ENCODE data around the gene CCDC192. TPM values are rescaled to one million over a fixed set of nuclear protein-coding genes. Genes with fewer than 3 reads are reported as not detected.

The CCDC192 gene
- total RNA-seq, 1 donor from 2014 or later: not detected

DNA sequence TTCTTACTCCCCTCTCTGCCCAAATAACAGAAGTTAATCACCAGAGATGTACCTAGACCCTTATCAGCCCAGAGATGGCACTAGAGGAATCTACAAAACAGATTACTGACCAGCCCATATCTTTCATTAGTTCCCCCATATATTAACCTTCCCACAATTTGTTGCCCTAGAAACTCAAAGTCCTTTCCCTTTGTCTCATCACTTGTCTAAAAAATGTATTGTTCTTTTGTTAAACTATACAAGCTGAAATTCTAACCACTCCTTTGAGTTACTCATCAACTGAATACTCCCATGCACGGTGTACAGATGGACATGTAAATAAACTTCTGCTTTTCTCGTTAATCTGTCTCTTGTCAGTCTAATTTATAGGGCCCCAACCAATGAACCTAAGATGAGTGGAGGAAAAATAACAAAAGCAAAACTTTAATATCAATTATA, 130.9 kb downstream of the CCDC192 start:
- intact Hi-C loops (cut with DNase I): no loop called here
- Histone ChIP-seq H3K9me3 (no peaks in the 10 kb centered on the region), H3K4me1 (no peaks in the 10 kb centered on the region), H3K27ac (no peak overlapping the region), H3K4me3 (no peak overlapping the region), H3K36me3 (no peaks in the 10 kb centered on the region), H3K27me3 (no peaks in the 10 kb centered on the region)
- DNase-seq (ENCODE audit: low spot score in 2 of 2): no peak
- TF ChIP-seq, protein P1, sequence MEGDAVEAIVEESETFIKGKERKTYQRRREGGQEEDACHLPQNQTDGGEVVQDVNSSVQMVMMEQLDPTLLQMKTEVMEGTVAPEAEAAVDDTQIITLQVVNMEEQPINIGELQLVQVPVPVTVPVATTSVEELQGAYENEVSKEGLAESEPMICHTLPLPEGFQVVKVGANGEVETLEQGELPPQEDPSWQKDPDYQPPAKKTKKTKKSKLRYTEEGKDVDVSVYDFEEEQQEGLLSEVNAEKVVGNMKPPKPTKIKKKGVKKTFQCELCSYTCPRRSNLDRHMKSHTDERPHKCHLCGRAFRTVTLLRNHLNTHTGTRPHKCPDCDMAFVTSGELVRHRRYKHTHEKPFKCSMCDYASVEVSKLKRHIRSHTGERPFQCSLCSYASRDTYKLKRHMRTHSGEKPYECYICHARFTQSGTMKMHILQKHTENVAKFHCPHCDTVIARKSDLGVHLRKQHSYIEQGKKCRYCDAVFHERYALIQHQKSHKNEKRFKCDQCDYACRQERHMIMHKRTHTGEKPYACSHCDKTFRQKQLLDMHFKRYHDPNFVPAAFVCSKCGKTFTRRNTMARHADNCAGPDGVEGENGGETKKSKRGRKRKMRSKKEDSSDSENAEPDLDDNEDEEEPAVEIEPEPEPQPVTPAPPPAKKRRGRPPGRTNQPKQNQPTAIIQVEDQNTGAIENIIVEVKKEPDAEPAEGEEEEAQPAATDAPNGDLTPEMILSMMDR (IDR thresholded peaks at IDR 0.05): no peak

DNA sequence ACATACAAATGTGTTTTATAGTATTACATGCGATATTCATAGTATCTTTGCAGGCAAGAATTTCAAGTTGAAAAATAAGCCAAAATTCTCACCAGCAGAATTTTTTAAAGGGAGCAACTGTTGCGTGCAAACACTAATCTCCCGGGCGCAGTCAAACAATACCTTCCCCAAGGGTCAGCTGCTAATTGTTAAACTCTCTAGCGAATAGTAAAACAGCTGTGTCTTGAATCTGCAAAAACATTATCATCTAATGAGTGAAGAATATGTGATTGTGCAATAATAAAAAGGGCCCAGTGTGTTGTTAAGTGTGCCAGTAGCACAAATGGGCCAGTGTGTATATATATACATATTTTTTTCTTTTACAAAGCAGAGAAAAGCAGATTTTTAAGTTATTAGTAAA, 131.4 kb downstream of the CCDC192 start:
- intact Hi-C loops (cut with DNase I): no loop called here
- Histone ChIP-seq H3K9me3 (no peaks in the 10 kb centered on the region), H3K4me1 (no peaks in the 10 kb centered on the region), H3K36me3 (no peaks in the 10 kb centered on the region), H3K4me3 (no peak overlapping the region), H3K27me3 (no peaks in the 10 kb centered on the region), H3K27ac (no peak overlapping the region)
- DNase-seq (ENCODE audit: low spot score in 2 of 2): no peak
- TF ChIP-seq, protein P1 (IDR thresholded peaks at IDR 0.05): no peak

DNA sequence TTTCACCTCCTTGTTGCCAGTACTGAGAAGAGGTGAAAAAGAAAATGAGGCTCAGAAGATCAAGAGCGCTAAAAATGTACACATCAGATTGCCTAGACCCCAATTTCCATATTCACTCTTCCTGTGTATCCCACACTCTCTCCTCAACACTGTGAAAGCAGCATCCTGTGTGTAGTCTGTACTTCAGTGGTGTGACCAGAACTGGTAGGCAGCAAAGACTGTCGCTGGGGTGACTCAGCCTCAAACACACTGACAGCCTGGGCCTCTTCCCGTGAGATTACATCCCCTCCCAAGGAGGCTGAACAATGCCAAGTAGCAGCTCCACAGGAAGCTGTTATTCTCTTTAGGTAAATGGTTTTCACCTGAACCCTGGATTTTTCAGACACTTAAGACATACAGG, 135.5 kb downstream of the CCDC192 start:
- intact Hi-C loops (cut with DNase I): no loop called here
- TF ChIP-seq, protein P1 (IDR thresholded peaks at IDR 0.05): no peak
- Histone ChIP-seq H3K9me3 (no peaks in the 10 kb centered on the region), H3K27me3 (no peaks in the 10 kb centered on the region), H3K4me3 (no peak overlapping the region), H3K4me1 (no peaks in the 10 kb centered on the region), H3K27ac (no peak overlapping the region), H3K36me3 (no peaks in the 10 kb centered on the region)
- DNase-seq (ENCODE audit: low spot score in 2 of 2): no peak

DNA sequence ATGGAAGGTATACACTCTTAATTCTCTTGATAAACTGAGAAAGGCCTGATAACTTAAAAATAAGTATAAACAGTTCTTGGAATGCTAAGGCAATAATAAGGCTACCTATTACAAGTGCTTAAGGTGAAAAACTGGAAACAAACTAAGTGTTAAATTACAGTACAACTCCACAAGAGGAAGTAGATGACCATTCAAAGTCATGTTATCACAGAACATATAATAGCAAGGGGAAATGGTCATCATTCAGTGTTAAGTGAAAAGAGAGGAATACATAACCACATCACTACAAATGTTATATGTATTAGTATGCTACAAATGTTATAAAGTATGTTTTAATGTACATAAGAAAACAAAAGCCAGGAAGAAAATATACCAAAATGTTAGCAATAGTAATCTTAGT, 135.9 kb downstream of the CCDC192 start:
- Histone ChIP-seq H3K27ac (no peak overlapping the region), H3K4me3 (no peak overlapping the region), H3K9me3 (no peaks in the 10 kb centered on the region), H3K27me3 (no peaks in the 10 kb centered on the region), H3K36me3 (no peaks in the 10 kb centered on the region), H3K4me1 (no peaks in the 10 kb centered on the region)
- DNase-seq (ENCODE audit: low spot score in 2 of 2): no peak
- intact Hi-C loops (cut with DNase I): no loop called here
- TF ChIP-seq, protein P1 (IDR thresholded peaks at IDR 0.05): no peak

DNA sequence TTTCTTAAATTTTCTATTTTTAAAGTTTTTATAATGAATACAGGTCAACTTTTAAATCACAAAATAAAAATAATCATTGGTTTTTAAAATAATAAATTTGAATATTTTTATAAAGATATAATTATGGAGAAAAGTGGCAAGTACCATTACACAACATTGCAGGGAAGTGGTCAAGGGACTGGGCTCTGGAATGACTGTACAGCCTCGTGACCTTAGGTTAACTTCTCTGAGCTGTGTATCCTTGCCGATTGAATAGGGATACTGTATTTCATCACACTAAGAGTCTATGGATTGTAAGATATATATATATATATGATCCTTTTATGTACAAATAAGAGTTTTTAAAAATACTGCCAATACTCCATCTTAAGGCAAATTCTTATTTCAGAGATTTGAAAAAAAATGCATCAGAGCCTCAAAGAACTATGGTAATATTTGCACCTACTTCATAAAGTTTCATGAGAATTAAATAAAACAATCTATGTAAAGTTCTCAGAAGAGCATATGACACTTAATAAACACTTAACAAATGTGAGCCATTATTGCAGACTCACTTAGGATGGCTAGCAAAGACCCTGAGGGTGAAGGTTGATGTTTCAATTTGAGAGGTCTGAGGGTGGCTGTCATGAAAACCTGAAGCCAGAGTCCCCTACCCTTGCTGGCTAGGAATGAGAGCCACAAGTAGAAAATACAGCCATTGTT, 136.5 kb downstream of the CCDC192 start:
- Histone ChIP-seq H3K36me3 (no peaks in the 10 kb centered on the region), H3K4me3 (no peak overlapping the region), H3K4me1 (no peaks in the 10 kb centered on the region), H3K9me3 (no peaks in the 10 kb centered on the region), H3K27ac (no peak overlapping the region), H3K27me3 (no peaks in the 10 kb centered on the region)
- intact Hi-C loops (cut with DNase I): no loop called here
- TF ChIP-seq, protein P1 (IDR thresholded peaks at IDR 0.05): no peak
- no peak for DNase-seq (ENCODE audit: low spot score in 2 of 2)

DNA sequence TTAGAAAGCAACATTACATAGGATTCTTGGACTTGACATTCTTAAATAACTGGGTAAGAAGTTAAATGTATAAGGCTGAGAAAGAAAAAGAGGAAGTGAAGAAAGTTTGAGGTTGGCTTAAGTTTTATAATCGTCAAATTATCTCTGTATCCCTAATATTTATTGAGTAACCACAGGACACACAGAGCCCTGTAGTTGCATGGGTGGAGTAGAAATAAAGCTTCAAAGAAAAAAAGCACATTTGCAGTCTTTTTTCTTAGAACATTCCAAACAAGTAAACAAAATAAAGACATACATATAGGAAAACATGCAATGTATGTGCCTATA, 137.0 kb downstream of the CCDC192 start:
- TF ChIP-seq, protein P1 (IDR thresholded peaks at IDR 0.05): no peak
- intact Hi-C loops (cut with DNase I): no loop called here
- Histone ChIP-seq H3K4me3 (no peak overlapping the region), H3K27me3 (no peaks in the 10 kb centered on the region), H3K36me3 (no peaks in the 10 kb centered on the region), H3K27ac (no peak overlapping the region), H3K4me1 (no peaks in the 10 kb centered on the region), H3K9me3 (no peaks in the 10 kb centered on the region)
- no peak for DNase-seq (ENCODE audit: low spot score in 2 of 2)

Measured in ascending aorta (tissue), 2 donors.